Anterior cingulate cortex (tissue), 58 donors: Measurements from ENCODE around the gene SLC22A12.

ENCODE experiments used
- DNase-seq, 58 donors: peaks; one replicate each; lab custom pipeline; 2025; lab: John Stamatoyannopoulos, UW

Gene SLC22A12

DNA sequence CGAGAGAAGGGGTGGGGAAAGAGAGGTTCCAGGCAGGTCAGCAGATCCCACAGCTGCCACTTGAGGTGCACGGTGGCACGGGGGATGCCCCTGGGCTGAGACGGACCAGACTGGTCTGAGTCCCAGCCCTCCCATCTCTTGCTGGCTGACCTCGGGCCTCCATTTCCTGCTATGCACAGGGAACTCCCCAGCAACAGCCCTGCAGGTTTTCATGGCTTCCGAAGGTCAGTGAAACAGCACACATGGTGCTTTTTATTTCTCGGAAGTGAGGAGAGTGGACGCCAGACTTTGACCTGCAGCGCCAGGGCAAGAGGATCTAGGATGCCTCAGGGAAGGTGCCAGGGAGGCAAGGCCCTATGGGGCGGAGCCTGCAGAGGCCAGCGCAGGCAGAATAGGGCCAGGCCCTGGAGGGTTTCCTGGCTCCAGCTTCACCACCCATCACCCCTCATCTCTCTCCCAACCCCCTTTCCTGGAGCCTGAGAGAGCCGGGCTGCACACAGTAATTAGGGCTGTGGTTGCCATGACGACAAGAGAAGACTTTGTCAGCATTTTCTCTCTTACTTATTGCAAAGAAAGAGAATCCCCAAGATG lies 29.5 kb downstream of the SLC22A12 start:
- peak in 41 of 58 donors; percentile 19 to 77 (median 44) for DNase-seq

DNA sequence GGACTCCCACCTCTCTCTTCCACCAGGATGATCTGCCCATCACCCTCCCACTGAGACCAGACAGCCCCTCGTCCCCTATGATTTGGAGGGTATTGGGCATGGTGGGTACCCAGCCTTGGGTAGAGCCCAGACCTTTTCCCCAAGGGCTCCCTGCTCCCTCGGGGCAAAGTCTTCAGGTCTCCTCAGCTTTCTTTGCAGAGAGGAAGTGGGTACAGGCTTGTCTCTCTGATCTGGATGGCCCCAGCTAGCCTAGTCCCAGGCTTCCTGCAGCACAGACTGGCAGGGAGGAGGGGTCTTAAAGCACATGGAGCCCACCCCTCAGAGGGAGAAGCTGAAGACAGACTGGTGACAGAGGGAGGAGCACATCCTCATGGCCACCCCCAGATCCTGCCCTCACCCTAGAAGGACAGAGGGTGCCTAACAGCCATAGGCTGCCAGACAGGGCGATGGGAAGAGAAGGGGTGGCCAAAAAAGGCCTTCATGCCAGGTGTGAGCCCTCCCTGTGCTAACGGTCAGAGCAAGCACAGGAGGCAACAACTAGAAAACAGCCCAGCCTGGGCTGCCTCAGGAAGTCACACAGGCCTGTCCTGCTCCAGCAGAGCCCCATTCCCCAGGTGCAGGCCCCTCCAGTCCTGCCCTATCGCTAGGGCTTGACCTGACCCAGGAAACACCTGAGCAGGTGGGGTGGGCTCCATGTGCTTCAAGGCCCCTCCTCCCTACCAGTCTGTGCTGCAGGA lies 30.4 kb downstream of the SLC22A12 start:
- DNase-seq = no peak

DNA sequence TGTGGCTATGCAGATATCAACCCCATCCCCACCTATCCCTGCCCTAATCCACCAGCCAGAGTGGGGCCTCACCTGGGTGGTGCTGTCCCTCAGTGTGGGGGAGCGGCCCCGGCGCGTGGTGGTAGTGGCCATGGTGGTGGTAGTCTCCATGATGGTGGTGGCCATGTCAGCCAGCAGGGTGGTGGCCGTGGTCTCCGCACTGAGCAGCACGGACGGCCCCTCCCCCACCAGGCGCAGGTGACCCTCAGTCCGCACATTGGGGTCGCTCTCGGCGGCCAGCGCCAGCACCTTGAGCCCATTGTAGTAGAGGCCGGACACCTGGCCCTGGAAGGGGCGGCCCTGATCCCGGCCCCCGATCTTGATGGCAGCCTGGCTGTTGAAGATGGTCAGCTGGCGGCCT lies 31.7 kb downstream of the SLC22A12 start:
- no peak for DNase-seq

DNA sequence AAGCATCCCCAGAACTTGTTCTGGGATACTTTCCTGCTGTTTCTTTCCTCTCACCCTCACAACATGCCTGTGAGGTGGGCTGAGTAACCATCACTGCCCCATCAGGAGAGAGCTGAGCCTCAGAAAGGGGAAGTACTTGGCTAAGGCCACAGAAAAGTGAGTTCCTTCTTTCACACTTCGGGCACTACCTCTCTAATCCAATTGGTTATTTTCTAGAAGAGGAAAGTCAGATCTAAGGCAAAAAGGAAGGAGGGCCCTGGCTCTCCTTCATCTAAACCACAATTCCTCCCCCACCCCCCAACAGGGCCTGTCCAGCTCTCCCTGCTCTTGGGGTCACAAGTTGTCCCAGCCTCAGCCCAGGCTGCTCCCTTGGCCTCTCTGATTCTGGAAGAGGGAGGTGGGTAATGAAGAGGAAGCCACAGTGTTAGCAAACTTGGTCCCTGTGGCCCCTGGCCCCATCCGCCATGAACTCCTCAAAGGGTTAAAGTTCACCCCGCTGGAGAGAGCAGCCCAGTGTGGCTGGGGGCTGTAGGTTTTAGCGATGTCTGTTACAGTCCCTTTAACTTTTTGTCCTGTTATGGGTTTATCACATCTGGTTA lies 34.0 kb downstream of the SLC22A12 start:
- DNase-seq = no peak

DNA sequence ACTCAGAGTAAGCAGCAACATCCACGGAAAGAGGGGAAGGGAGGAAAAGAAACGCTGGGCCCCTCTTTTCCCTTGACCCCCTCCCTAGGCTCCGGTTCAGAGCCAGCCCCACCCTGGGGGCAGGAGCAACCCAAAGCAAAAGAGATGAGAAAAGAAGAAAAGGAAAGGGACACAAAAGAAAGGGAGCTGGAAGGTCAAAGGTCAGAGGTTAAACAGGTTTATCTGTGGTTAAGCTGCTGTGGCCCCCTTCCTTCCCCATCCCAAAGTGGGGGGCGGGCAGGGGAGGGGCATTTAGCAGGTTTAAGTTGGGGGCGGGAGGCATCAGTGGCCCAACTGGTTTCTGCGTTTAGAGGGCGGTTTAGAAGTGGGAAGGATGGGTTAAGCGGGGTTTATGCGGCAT lies 35.6 kb downstream of the SLC22A12 start:
- no peak for DNase-seq

DNA sequence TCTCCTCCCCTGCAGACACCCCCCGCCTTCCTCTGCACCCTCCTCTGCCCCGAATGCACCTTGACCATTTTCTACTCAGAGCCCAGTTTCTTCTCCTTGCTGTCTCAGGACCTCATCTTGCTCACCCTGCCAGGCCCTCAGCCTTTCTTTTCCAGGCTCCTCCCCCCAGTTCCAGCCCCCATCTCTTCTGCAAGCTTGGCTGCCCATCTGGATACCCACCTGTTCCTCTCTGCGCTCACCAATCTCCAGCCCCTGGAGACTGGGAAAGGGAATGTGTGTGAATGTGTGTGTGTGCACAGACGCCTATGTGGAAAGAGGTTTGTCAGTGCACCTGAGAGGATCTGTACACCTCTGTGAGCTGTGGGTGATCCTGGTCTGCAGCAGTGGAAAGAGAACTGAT lies 36.4 kb downstream of the SLC22A12 start:
- no peak for DNase-seq

DNA sequence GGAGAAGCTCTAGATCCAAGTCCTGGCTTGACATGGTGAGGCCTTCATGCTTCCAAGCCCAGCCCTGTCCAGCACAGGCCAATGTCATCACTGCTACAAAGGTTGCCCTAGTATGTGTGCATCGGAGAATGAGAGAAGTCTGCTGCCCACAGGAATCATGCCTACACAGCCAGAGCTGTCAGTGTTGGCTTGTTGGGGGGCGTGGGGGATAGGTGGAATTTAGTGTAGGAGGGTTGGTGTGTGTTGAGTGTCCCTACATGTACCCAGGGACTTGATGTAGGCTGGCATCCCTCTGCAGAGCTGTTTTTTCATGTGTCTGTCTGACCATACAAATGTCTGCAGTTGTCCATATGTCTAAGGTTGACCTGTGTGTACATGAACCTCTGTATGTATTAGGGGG lies 37.6 kb downstream of the SLC22A12 start:
- no peak for DNase-seq

DNA sequence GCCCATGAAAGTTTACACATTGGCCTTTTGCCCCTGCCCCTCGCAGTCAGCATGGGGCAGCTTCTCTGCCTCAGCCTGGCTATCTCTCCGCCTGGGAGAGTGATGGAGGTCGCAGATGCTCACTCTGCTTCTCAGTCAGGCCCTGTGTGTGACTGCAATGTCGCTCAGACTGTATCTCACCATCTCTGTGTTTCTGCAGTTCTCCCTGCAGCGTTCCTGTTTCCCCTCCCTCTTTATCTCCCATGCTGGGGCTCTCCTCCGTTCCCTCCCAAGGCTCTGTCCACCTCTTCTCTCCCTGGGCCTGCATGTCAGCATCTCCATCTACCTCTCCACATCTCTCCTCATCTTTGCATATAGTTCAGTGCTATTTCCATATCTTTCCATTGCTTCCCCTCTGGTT lies 38.1 kb downstream of the SLC22A12 start:
- no peak for DNase-seq

DNA sequence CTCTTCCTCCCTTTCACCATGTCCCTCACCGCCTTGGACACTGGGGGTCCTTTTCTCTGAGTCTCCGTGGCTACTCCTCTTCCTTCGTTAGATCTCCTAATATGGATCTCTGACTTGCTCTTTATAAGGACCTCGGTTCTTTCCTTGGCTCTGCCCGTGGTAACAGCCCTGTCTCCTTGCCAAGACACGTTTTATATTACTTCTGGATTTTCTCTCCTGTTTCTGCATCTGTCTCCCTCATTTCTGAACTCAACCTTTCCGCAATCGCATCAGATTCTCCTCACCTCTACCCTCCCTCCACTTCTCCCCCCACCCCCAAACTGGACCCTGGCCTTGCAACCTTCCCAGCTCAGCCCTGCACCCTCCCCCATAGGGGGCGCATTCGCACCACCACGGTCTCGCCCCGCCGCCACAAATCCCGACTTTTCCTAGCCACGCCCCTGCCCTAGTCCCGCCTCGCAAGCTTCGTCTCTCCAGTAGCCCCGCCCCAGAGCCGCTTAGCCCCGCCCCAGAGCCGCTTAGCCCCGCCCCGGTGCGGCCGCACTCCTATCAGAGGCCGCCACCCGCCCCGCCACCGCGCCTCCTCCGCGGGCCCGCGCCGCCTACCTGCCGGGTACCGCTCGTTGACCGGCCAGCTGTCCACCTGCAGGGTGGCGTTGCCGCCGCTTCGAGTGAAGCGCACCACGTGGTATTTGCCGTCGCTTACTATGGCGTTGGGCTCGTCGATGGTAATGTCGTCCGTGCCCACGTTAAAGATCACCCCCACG lies 39.0 kb downstream of the SLC22A12 start:
- peak in 2 of 58 donors; percentile 24 to 43 for DNase-seq

DNA sequence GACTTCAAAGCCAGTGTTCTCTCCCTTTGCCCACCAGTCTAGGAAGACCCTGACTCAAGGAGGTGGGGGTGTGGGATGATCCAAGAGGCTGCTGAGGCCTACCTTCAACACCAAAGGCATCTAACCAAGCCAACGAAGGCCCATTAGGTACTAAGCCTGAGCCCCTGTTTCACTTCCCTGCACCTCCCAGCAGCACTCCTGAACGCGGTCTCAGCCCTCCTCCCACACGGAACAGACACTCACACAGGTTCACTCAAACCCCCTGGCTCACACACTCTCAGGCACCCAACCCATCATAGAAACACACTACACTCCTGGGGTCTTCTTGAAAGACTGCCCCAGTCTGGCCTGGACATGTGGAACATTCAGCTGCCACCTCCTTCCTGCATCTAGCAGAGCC lies 40.7 kb downstream of the SLC22A12 start:
- no peak for DNase-seq

DNA sequence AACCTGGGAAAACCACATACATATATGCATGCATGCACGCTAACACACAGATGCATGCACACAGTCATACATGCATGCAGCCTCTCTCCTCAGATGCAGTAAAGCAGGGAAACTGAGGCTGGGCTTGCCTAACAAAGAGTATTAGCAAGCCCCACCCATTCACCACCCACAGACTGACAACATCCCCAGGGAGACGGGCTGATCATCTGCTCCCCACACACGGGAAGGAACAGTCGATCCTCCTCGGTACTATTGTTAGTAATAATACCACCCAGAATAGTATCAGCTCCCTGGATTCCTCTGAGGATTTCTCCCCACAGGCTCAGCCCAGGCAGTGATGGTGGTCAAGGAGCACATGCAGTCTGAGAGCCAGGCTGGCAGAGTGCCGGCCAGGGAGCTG lies 41.2 kb downstream of the SLC22A12 start:
- DNase-seq = peak in 2 of 58 donors; percentile 33 to 34

DNA sequence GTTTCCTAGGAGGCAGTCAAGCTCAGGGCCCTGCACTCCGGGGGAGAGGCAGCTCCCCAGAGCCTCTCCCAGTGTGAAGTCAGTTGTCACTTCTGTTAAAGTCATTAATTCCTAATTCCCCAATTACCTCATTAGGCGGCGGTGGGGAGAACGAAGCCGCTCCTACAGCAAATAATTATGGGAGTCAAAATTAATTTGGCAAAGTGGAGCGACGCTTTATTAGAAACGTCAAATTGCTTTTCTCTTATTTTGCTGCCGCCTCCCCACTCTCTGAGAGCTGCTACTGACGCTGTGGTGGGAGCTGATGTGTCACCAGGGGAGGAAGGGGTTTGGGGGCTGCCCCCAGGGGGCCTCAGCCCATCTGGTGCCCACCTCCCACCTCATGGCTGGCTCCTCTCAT lies 41.6 kb downstream of the SLC22A12 start:
- no peak for DNase-seq

DNA sequence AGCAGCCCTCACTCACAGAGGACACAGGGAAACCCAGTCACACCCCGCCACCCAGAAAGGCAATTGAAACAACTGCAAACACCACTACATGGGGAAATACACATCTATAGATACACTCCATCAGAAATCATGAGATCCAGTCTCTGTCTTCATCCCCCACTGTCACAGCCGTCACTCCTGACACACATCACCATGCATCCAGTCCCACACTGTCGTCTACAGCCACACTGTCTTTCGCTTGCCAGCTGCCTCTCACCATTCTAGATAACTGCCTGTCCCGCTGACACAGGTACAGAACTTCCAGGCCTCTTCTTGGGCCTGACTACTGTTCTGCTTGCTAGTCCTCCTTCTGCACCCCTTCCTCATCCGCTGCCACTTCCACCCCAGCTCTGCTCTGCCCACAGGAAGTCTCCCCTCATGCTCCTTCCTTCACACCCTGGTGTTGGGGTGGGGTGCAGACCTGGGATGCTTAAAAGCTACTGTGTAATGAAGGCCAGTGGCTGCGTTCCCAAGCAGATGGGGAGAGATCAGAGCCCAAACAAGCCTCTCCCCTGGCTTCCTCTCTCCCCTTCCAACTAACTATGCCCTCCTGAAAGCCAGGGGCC lies 42.6 kb downstream of the SLC22A12 start:
- DNase-seq = no peak

DNA sequence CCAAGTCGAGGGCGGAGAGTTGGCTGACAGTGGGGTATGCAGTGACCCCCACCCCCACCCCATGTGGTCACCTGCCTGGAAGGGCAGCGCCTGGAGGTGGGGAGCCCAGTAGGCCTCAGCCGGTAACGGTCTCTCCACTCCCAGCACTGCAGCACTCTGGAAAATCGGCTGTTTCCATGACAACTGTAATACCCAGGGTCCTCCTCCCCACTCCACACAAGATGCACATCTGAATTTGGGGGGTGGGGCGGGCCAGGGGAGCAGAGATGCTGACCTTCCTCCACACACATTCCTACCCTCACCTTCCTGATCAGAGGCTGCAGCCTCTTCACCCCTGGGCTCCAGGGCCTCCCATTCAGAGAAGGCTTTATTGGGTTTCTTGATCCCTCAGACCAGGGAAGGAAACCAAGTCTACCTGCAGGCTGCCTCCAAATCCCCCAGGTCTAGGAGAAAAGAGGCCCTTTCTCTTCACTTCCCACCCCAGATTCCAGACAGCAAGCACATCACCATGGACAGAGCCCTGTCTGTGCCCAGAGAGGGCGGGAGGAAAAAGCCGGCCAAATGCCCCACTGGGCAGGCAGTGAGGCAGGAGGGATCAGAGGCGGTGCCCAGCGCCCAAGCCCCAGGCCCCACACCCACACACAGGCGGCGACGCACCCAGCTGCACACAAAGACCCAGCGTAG lies 46.5 kb downstream of the SLC22A12 start:
- peak in 7 of 58 donors; percentile 20 to 59 (median 29) for DNase-seq

DNA sequence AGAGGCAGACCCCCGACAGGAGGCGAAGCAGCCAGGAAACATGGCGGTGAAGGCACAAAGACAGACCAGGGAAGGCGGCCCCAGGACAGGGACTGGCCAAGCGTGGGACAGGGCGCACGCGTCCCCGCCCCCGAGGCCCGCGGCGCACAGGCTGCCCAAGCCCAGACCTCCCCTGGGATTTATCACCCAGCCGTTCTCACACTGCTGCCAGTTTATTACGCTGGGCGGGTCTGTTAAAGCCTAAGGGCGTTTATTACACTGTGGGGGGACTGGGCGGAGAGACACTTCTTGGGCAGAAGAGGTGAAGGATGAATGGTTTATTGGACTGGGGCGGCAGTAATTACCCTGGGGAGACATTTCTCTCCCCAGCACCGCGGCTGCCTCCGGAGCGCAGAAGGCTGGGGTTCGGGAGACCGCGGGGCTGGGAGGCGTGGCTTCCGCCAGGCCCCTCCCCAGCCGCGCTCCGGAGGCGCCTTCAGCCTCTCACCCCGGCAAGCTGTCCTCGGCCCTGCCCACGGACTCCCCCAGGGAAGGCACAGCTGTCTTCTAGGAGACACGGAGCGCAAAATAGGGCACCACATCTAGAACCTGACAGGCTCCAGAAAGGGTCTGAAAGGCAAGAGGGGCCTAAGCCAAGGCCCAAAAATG lies 47.1 kb downstream of the SLC22A12 start:
- peak in 4 of 58 donors; percentile 21 to 59 (median 26) for DNase-seq

DNA sequence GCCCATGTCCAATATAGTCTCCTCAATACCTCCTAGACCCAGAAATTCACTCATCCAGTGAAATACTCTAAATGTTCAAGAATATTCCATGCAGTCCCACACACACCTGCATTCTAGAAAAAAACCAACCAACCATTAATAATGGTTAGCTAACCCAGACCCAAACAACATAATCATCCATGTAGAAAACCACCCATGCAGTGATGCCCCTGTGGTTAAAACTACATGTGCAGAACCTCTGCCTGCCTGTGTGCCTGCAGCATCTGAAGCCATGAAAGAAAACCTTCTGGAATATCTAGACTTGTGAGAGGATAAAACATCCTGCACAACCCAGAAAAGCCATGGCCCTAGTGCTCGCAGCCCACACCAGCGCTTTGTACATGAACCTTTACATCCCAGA lies 47.8 kb downstream of the SLC22A12 start:
- no peak for DNase-seq

DNA sequence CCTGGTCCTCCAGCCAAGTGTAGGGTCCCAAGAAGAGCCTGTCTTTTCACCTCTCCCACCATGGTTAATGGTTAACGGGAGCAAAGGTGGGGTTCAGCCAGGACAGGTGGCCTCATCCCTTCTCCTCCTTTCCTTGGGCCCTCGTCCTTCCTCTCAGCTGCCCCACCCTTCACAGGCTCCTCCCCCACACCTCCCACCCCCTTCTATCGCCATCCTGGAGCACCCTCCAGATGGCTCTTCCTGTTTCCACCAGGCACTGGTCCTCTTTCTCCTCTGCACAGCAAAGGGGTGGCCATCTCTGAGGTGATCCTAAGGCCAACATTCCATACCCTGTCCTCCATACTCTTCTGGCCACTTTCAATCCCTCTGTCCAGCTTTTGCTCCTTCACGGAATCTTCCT lies 48.9 kb downstream of the SLC22A12 start:
- no peak for DNase-seq

DNA sequence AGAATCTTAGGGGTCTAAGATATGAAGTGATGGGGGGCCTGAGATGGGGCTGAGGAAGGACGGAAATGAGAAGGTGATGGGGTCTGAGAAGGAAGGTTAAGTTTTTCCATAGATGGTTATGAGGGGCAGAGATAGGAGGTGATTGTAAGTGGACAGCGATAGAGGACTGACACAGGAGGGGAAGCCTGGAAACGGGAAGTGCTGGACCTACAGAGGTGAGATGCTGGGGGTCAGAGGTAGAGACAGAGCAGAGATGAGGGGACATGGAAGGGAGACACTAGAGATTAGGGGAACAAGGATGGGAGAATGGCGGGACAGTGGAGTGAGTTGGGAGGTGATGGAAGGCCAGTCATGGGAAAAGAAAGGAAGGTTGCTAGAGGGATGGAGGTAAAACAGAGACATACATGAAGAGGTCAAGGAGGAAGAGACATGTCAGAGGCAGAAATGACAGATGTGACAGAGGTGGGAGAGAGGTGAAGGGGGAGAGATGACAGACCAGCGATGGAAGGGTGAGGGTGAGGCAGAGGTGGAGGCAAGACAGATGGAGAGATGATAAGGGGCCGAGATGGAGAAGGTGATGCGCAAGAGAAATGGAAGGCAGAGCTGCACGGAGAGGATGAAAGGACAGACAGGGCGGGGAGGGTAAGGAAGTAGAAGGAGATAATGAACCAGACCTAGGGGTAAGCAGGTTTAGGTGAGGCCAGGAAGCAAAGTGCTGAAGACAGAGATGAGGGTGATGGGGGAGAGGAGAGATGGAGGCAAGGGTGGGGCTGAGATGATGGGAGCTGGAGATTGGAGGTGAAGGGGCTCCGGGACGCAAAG lies 50.8 kb downstream of the SLC22A12 start:
- DNase-seq = no peak

DNA sequence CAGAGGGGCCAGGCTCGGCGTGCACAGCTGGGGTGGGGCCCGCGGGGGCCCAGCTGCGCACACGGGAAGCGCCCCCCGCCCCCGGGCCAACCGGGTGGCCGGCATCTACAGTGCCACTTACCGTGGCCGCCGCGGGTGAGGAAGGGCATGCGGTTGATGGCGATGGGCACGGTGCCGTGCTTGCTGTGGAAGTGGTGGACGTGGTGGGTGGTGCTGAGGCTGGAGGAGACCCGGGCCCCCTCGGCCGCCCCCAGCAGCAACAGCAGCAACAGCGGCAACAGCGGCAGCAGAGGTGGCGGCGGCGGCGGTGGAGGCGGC lies 51.4 kb downstream of the SLC22A12 start:
- no peak for DNase-seq
